NCI-H510A treated with DMSO at 0.1 percent for 48 hours (cell line): Measurements from ENCODE around the gene MYL7.

Source experiments
- DNase-seq: peaks from one replicate; lab custom pipeline; 2025; lab: John Stamatoyannopoulos, UW

MYL7 gene

DNA sequence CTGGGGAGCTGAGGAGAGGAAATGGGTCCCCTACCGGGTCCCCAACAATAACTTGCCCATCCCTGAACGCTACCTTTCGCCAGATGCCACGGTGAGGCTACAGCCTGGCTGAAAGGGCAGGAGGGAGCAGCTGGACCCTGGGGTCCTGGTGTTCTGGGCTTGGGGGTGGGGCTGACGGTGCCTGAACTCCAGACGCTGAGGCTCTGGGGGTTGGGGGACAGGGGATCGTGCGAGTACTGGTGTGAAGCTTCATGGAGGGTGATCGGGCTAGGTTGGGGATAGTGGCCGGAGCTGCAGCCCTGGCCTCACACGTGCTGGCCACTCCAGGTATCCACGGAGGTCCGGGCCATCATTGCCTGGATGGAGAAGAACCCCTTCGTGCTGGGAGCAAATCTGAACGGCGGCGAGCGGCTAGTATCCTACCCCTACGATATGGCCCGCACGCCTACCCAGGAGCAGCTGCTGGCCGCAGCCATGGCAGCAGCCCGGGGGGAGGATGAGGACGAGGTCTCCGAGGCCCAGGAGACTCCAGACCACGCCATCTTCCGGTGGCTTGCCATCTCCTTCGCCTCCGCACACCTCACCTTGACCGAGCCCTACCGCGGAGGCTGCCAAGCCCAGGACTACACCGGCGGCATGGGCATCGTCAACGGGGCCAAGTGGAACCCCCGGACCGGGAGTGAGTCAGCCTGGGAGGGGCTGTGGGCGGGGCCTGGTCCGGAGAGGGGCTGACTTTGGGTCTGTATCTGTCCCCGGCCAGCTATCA is 28.7 kb downstream of the MYL7 start:
- no peak for DNase-seq

DNA sequence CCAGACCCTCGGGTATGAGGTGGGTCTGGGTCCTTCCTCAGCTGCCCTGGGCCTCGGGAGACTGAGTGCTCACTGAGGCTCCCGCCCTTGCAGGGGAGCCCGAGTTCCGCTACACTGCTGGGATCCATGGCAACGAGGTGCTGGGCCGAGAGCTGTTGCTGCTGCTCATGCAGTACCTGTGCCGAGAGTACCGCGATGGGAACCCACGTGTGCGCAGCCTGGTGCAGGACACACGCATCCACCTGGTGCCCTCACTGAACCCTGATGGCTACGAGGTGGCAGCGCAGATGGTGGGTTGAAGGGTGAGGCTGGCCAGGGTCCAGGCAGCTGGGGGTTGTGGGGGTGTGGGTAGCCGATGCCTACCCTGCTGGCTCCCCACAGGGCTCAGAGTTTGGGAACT is 29.4 kb downstream of the MYL7 start:
- DNase-seq = no peak

DNA sequence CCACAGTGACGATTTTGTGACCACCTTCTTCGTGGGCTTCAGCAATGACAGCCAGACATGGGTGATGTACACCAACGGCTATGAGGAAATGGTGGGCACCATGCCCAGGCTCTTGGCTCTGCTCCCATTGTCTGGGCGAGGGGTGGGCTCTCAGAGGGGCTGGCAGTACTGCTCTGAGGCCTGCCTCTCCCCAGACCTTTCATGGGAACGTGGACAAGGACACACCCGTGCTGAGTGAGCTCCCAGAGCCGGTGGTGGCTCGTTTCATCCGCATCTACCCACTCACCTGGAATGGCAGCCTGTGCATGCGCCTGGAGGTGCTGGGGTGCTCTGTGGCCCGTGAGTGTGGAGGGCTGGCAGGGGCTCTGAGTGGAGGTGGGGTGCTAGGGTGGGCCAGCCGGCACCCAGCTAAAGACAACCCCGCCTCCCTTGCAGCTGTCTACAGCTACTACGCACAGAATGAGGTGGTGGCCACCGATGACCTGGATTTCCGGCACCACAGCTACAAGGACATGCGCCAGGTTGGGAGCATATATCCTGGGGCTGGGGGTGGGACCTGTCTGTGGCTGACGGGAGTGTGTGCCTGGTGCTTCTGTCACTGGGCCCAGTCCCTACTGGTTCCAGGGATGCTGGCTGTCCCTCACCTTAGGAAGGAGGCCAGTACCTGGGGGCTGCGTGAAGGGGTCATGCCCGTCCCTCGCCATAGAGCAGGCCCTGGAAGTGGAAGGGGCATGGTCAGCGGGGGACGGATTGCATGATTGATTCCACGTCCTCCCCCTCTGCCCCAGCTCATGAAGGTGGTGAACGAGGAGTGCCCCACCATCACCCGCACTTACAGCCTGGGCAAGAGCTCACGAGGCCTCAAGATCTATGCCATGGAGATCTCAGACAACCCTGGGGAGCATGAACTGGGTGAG is 30.2 kb downstream of the MYL7 start:
- DNase-seq = no peak

DNA sequence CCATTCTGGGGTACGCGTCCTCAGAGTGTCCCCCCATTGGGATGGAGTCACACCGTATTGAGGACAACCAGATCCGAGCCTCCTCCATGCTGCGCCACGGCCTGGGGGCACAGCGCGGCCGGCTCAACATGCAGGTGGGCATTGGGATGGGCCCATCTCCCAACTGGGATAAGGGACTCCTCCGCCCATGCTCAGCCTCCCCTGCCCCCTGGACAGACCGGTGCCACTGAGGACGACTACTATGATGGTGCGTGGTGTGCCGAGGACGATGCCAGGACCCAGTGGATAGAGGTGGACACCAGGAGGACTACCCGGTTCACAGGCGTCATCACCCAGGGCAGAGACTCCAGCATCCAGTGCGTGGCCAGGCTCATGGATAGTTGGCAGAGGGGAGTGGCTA is 31.1 kb downstream of the MYL7 start:
- no peak for DNase-seq

DNA sequence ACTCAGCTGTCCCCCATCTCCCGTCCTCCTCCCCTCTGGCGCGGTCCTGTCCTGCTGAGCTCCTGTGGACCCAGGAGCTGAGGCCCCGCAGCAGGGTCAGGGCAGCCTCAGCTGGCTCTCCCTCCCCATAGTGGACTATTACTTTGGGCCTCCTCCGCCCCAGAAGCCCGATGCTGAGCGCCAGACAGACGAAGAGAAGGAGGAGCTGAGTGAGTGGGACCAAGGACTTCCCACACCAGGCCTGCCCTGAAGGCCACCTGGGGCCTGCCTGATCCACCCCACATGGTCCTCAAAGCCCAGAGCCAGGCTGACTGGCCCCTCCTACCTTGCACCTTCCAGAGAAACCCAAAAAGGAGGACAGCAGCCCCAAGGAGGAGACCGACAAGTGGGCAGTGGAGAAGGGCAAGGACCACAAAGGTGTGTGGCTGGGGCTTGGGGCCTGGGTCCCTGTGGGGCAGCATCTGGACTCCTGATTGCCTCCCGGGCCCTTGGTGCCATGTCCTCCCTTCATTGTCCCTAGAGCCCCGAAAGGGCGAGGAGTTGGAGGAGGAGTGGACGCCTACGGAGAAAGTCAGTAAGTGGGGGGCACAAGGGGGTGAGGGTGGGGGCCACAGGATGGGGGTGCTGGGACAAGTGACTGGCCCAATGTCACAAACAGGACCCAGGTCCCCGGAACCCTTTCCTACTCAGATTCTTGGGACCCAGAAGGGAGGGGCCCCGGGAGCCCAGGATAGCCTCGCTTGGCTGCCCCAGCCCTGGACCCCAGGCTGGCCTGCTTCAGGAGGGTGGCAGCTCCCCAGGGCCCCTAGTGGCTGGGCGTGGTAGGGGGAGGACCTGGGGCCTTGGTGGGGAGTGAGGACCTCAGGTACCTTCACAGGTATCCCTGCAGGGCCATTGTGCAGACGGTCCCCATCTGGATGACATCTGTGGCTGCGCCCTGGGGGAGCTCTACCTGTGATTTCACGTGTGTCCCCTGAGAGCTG is 32.1 kb downstream of the MYL7 start:
- DNase-seq = no peak

DNA sequence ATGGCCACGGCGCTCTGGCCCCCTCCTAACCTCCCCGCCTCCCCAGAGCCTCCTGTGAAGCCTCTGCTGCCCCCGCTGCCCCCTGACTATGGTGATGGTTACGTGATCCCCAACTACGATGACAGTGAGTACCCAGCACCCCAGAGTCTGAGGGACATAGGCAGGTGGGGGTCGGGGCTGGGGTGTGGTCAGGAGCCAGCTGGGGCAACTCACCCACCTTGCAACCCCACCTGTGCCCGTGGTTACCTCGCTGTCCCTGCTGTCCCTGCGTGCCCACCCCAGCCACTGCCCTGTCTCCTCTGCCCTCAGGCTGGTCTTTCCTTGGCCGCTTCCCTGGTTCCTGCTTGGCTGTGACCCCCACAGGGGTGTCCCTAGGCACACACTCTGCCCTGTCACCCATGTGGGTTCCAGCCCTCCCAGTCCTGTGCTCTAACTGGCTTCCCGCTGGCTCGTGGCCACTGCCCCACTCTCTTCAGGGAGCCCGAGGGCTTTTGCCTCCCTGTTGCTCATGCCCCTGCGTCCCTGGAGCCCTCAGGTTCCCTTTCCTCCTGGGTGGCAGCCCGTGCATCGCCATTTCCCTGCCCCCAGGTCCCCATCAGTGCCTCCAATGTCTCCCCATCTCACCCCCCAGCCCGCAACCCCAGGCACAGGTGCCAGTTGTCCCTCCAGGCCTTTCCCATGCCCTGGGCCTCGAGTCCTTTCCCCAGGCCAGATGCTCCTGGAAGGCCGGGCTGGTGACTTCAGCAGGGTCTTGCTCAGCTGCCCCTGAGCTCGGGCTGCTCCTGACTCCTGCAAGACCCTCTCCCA is 33.0 kb downstream of the MYL7 start:
- no peak for DNase-seq

DNA sequence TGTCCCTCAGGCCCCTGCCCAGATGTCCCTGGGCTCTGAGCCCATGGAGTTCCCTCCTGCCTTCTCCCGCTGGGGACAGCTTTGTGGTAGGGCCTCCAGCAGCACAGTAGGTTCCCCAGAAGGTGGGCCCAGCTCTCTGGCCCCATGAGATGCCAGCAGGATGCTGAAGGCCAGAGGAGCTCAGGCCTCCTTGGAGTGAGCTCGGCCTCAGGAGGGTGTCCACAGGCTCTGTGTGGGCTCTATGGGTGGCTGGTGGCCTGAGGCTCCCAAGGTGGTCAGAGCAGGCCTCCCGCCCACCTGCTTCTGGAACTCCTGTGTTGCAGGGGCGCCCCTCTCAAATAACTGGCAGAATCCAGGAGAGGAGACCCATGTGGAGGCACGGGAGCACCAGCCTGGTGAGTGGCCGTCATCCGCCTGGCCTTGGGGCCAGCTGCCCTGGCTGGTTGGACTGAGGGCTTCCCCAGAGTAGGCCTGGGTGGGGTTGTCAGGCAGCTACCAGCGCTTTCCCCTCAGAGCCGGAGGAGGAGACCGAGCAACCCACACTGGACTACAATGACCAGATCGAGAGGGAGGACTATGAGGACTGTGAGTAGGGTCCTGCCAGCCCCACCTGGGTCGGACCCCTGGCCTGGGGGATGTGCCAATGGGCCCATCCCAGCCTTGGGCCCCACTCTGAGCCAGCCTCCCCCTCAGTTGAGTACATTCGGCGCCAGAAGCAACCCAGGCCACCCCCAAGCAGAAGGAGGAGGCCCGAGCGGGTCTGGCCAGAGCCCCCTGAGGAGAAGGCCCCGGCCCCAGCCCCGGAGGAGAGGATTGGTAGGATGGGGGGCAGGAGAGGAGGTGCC is 33.8 kb downstream of the MYL7 start:
- DNase-seq = no peak

DNA sequence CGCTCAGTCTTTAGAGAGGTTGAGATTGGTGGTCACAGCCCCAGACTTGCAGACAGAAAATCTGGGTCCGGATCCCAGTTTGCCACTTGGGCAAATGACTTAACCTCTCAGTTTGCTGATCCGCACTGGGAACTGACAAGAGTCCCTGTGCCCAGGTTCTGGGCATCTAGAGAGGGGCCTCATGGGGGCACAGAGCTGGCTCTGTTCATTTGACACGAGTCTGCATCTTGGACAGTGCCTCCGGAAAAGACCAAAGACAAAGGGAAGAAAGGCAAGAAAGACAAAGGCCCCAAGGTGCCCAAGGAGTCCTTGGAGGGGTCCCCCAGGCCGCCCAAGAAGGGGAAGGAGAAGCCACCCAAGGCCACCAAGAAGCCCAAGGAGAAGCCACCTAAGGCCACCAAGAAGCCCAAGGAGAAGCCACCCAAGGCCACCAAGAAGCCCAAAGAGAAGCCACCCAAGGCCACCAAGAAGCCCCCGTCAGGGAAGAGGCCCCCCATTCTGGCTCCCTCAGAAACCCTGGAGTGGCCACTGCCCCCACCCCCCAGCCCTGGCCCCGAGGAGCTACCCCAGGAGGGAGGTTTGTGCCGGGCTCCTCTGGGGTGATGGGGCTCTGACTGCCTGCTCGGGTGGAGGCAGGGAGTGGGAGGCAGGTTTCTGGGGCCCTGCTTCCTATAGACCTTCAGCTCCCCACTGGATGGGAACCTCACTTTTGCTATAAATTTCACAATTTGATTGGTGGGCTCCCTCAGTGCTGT is 34.6 kb downstream of the MYL7 start:
- no peak for DNase-seq

DNA sequence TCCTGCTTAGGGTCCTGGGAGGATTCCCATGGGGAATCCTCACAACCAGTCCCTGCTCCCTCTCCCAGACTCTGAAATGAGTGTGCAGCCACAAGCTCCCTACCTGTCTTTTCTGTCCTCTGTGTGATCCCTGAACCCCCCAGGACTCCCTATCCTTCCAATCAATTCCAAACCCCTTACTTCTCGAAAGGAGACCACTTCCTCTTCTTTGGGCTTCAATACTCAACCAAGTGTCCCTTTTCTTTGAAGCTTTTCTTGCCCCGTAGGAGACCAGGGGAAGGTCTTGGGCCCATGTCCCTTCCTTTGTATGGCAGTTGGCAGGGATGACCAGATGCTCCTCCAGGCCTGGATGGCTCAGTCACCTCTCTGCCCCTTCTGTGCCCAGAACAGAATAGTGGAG is 35.3 kb downstream of the MYL7 start:
- no peak for DNase-seq

DNA sequence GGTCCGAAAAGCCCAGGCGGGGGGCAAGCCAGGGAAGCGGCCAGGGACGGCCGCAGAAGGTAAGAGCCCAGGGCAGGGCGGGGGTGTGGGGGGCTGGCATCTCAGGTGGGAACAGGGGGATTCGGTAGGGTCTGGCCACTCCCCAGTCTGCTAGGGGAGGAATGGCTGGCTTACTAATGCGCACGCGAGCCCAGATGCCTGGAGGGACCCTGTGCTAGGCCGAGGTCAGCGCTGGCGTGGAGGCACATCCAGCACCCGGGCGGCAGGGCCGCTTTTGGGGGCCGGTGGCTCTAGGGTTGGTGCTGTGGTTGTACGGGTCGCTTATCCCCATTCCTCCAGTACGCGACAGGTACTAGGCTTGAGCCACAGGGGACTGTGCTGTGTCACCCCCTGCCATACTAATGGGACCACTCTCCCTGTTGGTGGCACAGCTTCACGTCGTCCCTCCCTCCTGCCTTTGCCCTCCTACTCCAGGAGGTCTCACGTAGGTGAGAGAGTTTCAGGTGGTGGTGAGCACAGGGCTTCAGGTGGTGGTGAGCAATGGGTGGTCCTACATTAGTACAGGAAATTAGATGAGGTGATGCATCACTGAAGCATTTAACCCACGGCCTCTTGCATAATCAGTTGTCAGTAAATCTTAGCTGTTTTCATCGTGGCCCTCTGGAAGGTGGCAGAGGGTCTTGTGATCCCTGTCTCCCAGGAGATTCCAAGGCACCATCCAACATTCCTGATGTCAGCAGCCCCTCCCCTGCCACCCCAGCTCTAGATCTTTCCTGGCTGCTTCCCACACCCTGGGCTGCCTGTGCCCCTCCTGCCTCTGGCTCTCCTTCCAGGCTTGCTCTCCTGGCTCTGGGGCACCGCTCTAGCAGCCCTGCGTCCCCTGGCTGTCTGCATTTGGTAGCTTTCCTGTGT is 36.0 kb downstream of the MYL7 start:
- no peak for DNase-seq

DNA sequence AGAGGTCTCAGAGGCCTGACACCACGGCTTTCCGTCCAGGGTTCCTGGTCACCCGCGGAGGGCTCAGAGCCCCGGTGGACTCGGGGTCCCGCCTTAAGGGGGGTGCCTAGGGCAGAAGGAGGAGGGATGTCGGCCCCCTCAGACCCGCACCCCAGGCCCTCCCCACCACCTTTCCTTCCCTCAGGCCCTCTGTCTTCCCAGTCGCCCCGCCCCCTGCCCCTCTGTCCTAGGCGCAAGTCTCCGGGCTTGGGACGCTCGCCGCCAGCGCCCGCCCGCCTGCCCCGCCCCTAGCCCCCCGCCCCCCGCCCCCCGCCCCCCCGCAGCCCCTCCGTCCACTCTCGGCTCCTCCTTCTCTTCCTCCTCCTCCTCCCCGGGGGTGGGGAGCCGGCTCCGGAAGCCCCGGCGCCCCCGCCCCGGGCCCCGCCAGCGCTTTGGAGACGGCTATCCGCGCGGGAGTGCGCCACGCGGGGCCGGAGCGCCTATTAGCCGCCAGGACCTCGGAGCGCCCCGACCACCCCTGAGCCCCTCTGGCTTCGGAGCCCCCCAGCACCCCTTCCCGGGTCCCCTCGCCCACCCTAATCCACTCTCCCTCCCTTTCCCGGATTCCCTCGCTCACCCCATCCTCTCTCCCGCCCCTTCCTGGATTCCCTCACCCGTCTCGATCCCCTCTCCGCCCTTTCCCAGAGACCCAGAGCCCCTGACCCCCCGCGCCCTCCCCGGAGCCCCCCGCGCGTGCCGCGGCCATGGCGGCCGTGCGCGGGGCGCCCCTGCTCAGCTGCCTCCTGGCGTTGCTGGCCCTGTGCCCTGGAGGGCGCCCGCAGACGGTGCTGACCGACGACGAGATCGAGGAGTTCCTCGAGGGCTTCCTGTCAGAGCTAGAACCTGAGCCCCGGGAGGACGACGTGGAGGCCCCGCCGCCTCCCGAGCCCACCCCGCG is 36.9 kb downstream of the MYL7 start, which contains the start of gene AEBP1:
TSS of gene AEBP1 (plus strand) at position 423 of the 937 bp plus-strand sequence. CDS start at position 744, 321 bp downstream.
- no peak for DNase-seq

DNA sequence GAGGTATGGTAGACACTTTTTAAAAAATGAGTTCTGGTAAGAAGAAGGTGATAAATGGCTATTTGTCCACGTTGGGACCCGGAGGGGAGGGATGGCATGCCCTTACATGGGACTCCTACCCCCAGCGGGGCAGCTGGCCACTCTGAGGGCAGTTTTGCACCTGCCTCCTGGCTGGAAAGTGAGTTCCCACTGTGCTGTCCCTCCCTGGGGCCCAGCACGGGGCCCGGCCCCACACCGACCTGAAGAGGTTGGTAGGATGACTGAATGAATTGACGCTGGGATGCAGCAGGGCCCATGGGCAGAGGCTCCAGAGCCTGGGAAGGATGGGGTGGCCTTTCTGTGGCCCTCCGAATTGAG is 37.6 kb downstream of the MYL7 start:
- DNase-seq = no peak

DNA sequence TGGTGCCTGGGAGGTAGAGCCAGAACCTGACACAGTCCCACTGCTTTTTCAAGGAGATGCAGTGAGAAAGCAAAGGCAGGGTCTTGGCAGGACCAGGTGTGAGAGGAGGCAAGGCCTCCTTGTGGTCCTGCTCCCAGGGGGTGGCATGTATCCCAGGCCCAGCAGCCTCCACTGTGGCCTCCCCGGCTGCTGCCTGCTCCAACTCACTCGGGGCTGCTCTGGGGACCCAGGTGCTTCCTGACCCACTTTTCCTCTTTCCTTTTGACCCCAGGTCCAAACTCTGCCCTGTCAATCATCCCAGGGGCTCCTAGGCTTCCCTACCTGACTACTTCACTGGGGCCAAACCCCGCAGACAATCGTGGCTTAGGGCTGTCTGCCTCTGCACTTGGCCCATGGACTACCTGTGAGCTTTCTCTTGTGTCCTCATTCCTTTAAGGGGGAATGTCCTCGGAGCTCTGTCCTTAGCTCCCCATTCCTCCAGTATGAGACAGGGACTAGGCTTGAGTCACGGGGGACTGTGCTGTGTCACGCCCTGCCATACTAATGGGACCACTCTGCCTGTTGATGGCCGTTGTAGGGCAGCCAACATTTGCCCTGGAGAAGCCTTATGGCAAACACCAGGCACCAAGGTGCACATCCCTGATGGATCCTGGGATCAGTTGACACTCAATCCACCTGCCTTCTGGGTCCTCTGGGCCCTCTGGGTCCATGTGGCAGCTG is 38.1 kb downstream of the MYL7 start:
- DNase-seq = no peak

DNA sequence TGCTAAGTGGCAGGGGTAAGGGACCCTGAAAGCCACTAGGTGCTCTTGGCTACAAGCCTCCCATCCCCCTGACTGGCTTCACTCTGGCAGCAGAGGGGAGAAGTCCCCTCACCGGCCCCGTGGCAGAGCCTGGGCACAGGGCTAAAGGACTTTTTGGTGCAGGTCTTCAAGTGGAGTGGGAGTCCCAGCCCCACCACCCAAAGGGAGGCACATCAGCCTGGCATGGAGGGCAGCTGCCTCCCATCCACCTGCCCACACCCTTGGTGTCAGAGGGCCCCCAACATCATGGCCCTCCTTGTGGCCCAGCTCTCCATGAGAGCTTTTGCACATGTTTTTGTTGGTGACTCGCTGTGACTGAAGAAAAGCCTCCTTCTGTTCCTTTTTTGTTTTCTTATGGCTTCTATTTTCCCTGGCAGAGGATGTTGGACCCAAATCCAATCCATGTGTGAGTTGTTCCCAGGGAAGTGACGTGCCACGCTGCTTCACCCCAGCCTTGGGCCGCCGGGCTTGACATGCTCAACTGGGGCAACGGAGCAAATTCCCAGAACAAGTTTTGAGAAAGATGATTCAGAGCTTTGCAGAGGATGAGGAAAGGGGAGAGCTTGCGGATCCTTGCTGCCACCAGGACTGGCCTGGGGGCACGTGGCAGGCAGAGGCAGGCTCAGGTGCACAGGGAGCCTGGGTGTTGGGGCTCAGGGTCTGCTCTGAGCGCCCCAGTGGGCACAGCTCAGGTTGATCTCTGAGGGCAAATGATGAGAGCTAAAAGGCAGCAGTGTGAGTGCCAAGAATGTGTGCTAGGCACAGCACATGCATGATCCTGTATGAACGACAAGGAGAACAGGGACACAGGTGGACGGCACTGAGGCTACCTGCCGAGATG is 38.9 kb downstream of the MYL7 start:
- no peak for DNase-seq

DNA sequence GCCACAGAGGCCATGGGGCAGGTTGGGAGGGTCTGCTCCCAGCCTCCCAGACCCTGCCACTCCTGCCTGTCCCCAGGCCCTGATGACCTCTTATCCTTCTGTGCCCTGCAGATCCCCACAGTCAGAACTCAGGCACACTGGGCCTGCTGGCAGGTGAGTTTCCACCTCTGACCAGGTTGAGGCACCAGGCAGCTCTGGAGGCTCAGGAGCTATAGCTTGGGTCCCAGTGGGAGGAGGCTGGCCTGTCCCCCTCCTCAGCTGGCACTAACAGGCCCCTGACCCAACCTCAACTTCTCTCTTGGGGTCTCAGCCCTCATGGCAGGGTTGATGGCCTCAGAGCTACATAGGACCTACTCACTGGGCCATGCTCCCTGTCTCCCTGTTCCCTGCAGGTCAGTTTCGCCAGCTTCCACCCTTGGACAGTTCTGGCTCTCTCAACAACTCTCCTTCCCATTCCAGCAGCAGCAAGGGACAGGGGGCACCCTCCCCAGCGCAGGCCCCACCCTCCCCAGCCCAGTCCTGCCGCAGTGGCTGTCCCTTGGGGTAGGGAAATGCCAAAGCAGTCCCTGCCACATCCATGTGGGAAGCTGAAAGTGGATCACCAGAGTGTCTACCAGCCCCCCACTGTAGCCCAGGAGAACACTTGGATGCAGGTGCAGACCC is 39.7 kb downstream of the MYL7 start:
- no peak for DNase-seq
